ENCODE results near the gene TMC1. TPM values are rescaled to one million over a fixed set of nuclear protein-coding genes. Genes with fewer than 3 reads are reported as not detected.

Gene TMC1
- total and polyA plus RNA-seq, 10 of the 15 experiments (the other 5 are each of a cell fraction or from before 2014, with no cell fraction given) = 0.06 to 0.94 (median 0.40) TPM; not detected in 1

GRCh38 chr9:72779614-72780013 is 258.2 kb downstream of the TMC1 start:
- Histone ChIP-seq H4K20me1 (ENCODE audit: control insufficient read depth, insufficient read depth) (no peaks in the 10 kb centered on the region), H3K4me3 (no peak overlapping the region), H3K9ac (ENCODE audit: control insufficient read depth, insufficient read depth, low read length) (no peak overlapping the region), H3K9me3 (replicated peaks; ENCODE audit: control insufficient read depth, insufficient read depth, low read length) (no peaks in the 10 kb centered on the region), H3K36me3 (ENCODE audit: control insufficient read depth in 2 of 2, insufficient read depth in 2 of 2, low read length in 1 of 2) (no peaks in the 10 kb centered on the region), H2AFZ (ENCODE audit: control insufficient read depth, low read depth, low read length) (no peak overlapping the region), H3K79me2 (ENCODE audit: control insufficient read depth, insufficient read depth, low read length) (no peaks in the 10 kb centered on the region), H3K4me1 (ENCODE audit: control insufficient read depth, insufficient read depth, low read length) (no peaks in the 10 kb centered on the region), H3K4me2 (ENCODE audit: control insufficient read depth, insufficient read depth) (no peak overlapping the region), H3K27me3 (replicated peaks in 1 of 2; ENCODE audit: control insufficient read depth in 2 of 2, insufficient read depth in 2 of 2, low read length in 1 of 2) (no peaks in the 10 kb centered on the region), H3K27ac (ENCODE audit: control insufficient read depth, insufficient read depth) (no peak overlapping the region)
- FAIRE-seq (no peak), DNase-seq (ENCODE audit: low read depth, low spot score) (no peak), ATAC-seq (no peak)
- CTCF ChIA-PET = no interaction called here
- intact Hi-C loops (cut with micrococcal nuclease; ENCODE audit: unreplicated experiment) (no loop called here), in situ Hi-C loops (cut with MboI) (no loop called here)
- POLR2A ChIA-PET = no interaction called here
- RAD21 ChIA-PET (ENCODE audit: unreplicated experiment) = no interaction called here
- TF ChIP-seq PBX3 (IDR thresholded peaks at IDR 0.05; ENCODE audit: insufficient replicate concordance, low read depth, low read length) = no peak
- BruUV-seq (replicated peaks) = no TSS peak
- SMC1A ChIA-PET (ENCODE audit: uncharacterized antibody, unreplicated experiment) = no interaction called here

GRCh38 chr9:72786948-72787347 is 265.5 kb downstream of the TMC1 start:
- Histone ChIP-seq H3K4me2 (ENCODE audit: control insufficient read depth, insufficient read depth) (no peak overlapping the region), H3K27me3 (replicated peaks in 1 of 2; ENCODE audit: control insufficient read depth in 2 of 2, insufficient read depth in 2 of 2, low read length in 1 of 2) (no peaks in the 10 kb centered on the region), H3K9me3 (replicated peaks; ENCODE audit: control insufficient read depth, insufficient read depth, low read length) (no peaks in the 10 kb centered on the region), H3K9ac (ENCODE audit: control insufficient read depth, insufficient read depth, low read length) (no peak overlapping the region), H3K79me2 (ENCODE audit: control insufficient read depth, insufficient read depth, low read length) (no peaks in the 10 kb centered on the region), H3K36me3 (ENCODE audit: control insufficient read depth in 2 of 2, insufficient read depth in 2 of 2, low read length in 1 of 2) (no peaks in the 10 kb centered on the region), H3K27ac (ENCODE audit: control insufficient read depth, insufficient read depth) (no peak overlapping the region), H4K20me1 (ENCODE audit: control insufficient read depth, insufficient read depth) (no peaks in the 10 kb centered on the region), H3K4me1 (ENCODE audit: control insufficient read depth, insufficient read depth, low read length) (no peaks in the 10 kb centered on the region), H3K4me3 (no peak overlapping the region), H2AFZ (ENCODE audit: control insufficient read depth, low read depth, low read length) (no peak overlapping the region)
- POLR2A ChIA-PET = interaction anchor here (0.6 kb wide), 1 partner anchor 381 kb away, joined by 3 read pairs; no protein-coding TSS in a partner anchor
- no peak for DNase-seq (ENCODE audit: low read depth, low spot score)
- in situ Hi-C loops (cut with MboI) = no loop called here
- no peak for FAIRE-seq
- no peak for ATAC-seq
- RAD21 ChIA-PET (ENCODE audit: unreplicated experiment) = no interaction called here
- CTCF ChIA-PET = interaction anchor here (0.6 to 1.2 kb wide), 2 partner anchors 11 to 968 kb away, joined by 3 read pairs; no protein-coding TSS in a partner anchor
- intact Hi-C loops (cut with micrococcal nuclease; ENCODE audit: unreplicated experiment) = no loop called here
- SMC1A ChIA-PET (ENCODE audit: uncharacterized antibody, unreplicated experiment) = interaction anchor here (0.5 kb wide), 1 partner anchor 731 kb away, joined by 3 read pairs; no protein-coding TSS in a partner anchor
- TF ChIP-seq RBBP5 (conservative IDR thresholded peaks at IDR 0.05) (no peak), ELK1 (IDR thresholded peaks at IDR 0.05; ENCODE audit: low read depth, low read length) (no peak), MEF2B (IDR thresholded peaks at IDR 0.05; ENCODE audit: partially characterized antibody, poor library complexity, severe bottlenecking) (no peak), TBL1XR1 (IDR thresholded peaks at IDR 0.05; ENCODE audit: low read depth, low read length) (no peak), MTA2 (IDR thresholded peaks at IDR 0.05; ENCODE audit: low read depth) (no peak), MTA3 (IDR thresholded peaks at IDR 0.05; ENCODE audit: borderline replicate concordance, low read length) (no peak), NFYA (IDR thresholded peaks at IDR 0.05; ENCODE audit: borderline replicate concordance, low read depth, low read length) (no peak), LARP7 (IDR thresholded peaks at IDR 0.05) (no peak), ZNF217 (IDR thresholded peaks at IDR 0.05) (no peak), BMI1 (IDR thresholded peaks at IDR 0.05; ENCODE audit: borderline replicate concordance) (no peak), IKZF1 (conservative IDR thresholded peaks at IDR 0.05) (no peak), ZNF622 (IDR thresholded peaks at IDR 0.05) (no peak), TCF7 (IDR thresholded peaks at IDR 0.05; ENCODE audit: borderline replicate concordance) (no peak), HCFC1 (IDR thresholded peaks at IDR 0.05; ENCODE audit: low read length) (no peak), NFIC (IDR thresholded peaks at IDR 0.05; ENCODE audit: low read depth, low read length) (no peak), ZNF24 (IDR thresholded peaks at IDR 0.05) (no peak), EP300 (IDR thresholded peaks at IDR 0.05; ENCODE audit: borderline replicate concordance in 1 of 2, control insufficient read depth in 1 of 2, low read depth in 2 of 2, low read length in 2 of 2) (no peak), EED (IDR thresholded peaks at IDR 0.05; ENCODE audit: low read depth) (no peak), NR2F1 (conservative IDR thresholded peaks at IDR 0.05) (no peak)
- BruUV-seq (replicated peaks) = no TSS peak

Measured in GM12878 (cell line).